VCaP (cell line): ENCODE results near the gene PDLIM5.

Experiments
- H3K27ac ChIP-seq: fragments of 450-650 bp; 2 replicates; pipeline ENCODE4 v1.5.1; 2017
- TF ChIP-seq, protein P1 (sequence below): fragments of 450-650 bp; conservative IDR thresholded peaks from 2 replicates; pipeline ENCODE4 v1.5.1; 2017; ENCODE audit warnings: mild to moderate bottlenecking, moderate library complexity

PDLIM5 gene

DNA sequence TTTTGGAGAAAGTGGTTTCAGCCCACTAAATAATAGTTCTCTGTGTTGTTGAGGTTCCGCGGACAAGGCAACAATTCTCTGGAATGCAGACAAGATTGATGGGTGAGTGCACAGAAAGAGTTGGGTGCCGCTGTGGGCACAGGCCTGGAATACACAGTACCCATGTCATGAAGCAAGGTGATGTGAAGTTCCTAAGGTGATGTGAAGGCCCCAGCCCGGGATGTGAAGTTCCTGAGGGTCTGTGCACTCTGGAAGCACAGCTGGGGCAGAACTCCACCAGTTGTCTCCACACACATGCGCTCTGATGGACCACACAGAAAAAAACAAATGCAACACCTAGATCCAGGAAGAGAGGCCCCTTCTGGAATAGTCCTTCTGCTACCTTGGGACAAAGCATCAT lies 219.4 kb downstream of the PDLIM5 start:
- TF ChIP-seq, protein P1, sequence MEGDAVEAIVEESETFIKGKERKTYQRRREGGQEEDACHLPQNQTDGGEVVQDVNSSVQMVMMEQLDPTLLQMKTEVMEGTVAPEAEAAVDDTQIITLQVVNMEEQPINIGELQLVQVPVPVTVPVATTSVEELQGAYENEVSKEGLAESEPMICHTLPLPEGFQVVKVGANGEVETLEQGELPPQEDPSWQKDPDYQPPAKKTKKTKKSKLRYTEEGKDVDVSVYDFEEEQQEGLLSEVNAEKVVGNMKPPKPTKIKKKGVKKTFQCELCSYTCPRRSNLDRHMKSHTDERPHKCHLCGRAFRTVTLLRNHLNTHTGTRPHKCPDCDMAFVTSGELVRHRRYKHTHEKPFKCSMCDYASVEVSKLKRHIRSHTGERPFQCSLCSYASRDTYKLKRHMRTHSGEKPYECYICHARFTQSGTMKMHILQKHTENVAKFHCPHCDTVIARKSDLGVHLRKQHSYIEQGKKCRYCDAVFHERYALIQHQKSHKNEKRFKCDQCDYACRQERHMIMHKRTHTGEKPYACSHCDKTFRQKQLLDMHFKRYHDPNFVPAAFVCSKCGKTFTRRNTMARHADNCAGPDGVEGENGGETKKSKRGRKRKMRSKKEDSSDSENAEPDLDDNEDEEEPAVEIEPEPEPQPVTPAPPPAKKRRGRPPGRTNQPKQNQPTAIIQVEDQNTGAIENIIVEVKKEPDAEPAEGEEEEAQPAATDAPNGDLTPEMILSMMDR: no peak
- H3K27ac ChIP-seq: peak overlapping the region; percentile 82

DNA sequence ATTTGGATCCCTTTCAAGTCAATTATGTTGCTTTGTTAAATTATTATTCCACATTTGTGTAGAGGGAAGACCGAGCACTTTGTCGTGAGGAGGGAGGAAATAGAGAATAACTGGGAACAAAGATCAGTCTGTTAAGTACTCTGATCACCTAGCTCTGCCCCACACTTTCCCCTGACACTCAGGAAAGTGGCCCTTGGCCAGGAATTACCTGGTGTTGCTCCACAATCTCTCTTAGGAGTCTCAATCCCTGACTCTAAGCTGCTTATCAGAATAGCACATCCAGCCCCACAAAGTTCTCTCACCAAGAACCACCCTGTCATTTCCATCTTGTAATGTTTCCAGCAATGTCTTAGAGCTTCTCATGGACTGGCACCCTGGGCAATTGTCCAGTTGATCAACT lies 222.2 kb downstream of the PDLIM5 start:
- H3K27ac ChIP-seq: peak overlapping the region; percentile 26
- TF ChIP-seq, protein P1: no peak

DNA sequence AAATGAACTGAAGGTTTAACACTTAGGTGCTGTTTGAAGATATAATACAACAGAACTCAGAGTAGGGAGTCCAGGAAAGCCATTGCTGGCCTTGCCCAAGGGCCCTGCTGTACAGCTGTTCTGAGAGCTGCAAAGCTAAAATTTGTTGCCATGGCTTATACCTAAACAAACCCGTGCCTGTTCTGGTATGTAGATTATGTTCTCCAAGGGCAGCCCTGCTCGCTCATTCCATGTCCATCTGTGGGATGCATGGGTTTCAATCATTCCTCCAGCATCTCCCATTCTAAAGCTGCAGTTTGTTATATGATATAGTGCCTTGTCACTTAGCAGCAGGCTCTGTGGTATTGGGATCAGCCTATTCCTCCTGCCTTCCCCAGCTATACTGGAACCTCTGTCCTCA lies 225.2 kb downstream of the PDLIM5 start:
- TF ChIP-seq, protein P1: no peak
- H3K27ac ChIP-seq: peak overlapping the region; percentile 98

DNA sequence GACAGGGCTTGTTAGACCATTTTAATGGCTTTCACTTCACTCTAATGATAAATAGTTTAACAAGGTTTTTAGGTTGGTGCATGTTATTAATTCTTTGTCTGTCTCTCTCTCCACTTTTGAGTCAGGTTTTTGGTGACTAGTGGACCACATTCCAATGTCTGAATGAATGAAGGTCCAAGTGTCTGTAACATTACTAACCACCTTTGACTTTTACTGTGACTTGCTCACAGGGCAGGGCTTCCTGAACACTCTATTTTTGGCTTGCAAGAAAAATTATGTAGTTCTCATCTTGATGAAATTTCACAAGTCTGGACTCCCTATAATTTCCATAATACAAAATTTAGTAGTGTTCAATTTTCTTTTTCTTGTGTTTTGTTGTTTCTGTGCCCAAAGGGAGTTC lies 227.2 kb downstream of the PDLIM5 start:
- H3K27ac ChIP-seq: peak overlapping the region; percentile 98
- TF ChIP-seq, protein P1: no peak

GRCh38 chr4:94680176-94680862 lies 228.6 kb downstream of the PDLIM5 start:
- TF ChIP-seq, protein P1: peak; percentile 40
- peak overlapping the region; percentile 98 for H3K27ac ChIP-seq

DNA sequence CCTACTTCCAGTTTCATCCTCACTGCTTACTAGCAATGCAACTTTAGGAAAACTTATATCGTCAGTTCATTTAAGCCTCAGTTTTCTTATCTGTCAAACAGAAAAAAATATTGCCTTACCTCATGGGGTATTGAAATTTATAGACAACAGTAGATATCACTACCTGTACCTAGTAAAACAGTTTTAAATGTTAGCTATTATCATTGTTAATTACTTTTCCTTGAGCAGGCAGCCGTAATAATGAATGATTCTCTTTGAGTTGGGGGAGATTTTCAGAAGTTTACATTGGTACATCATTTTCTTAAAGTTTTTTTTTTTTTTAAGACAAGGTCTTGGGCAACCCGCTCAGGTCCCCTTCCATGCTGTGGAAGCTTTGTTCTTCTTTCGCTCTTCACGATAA lies 234.3 kb downstream of the PDLIM5 start:
- TF ChIP-seq, protein P1: no peak
- H3K27ac ChIP-seq: peak overlapping the region; percentile 98

DNA sequence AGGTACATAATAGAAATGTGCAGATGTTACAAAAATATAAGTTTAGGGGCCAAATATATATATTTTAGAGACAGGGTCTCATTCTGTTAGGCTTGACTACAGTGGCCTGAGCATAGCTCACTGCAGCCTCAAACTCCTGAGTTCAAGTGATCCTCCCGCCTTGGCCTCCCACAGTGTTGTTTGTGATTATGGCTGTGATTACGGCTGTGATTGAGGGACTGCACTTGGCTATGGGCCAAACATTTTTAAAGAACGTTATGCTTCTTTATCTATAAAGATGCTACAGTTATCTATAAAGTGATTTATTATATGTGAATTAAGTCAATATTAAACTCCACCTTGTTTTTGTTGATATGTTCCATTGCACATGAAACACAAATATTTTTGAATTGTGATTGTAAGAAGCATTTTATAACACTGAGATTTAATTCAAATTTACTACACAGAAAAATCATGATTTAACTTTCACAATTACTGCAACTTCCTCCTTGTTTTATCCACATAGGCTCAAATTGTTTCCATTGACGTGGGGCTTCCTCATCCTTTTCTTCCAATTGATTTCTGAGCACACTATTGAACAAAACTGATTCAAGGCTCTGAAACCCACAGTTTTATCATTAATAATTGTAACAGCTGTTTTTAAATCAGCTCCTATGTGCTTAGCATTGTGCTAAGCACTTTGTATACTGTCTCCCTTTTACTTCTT lies 237.6 kb downstream of the PDLIM5 start:
- TF ChIP-seq, protein P1: no peak
- peak overlapping the region; percentile 98 for H3K27ac ChIP-seq
